ENCODE data around the gene SPAG17.

The SPAG17 gene

DNA sequence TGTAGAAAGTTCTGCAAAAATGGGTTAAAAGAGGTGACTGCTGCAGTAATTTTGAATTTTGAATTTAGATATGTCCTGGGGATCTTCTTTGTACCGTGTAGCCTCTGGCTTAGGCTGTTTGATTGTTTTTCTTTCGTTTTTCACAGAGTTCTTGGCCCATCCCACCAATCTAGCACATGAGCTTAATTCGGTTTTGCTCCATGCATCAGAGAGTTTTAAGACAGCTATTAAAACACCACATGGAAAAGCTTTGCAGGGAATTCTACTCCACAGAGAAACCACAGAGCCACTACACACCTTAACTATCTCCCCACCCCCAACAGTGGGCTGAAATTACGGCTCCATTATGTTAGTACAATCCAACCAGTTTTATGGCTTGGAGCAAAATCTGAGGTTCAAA, 25.5 kb downstream of the SPAG17 start:
- H3K27me3 ChIP-seq (ENCODE audit: control insufficient read depth in 3 of 3, insufficient read depth in 3 of 3, low read depth in 1 of 3, low read length in 3 of 3): no peaks in the 10 kb centered on the region
- H2BK15ac ChIP-seq (ENCODE audit: low read length): no peak overlapping the region
- no peak overlapping the region for H3K4me2 ChIP-seq (ENCODE audit: insufficient read depth, low read length, poor library complexity, severe bottlenecking)
- no peaks in the 10 kb centered on the region for H3K4me1 ChIP-seq (ENCODE audit: control insufficient read depth in 2 of 2, insufficient read depth in 1 of 2, low read depth in 1 of 2, low read length in 2 of 2)
- WGBS, 2 donors (ENCODE audit: extremely low coverage in 2 of 2, insufficient read length in 2 of 2, insufficient replicate concordance in 1 of 2): no CpG with 5 or more reads among the region's 4 CpGs
- H3K4ac ChIP-seq (ENCODE audit: low read length): no peak overlapping the region
- H3K36me3 ChIP-seq (replicated peaks in 1 of 2; ENCODE audit: control insufficient read depth in 2 of 2, insufficient read depth in 2 of 2, low read length in 2 of 2): no peaks in the 10 kb centered on the region
- no peak overlapping the region for H4K91ac ChIP-seq (ENCODE audit: low read depth, low read length, poor library complexity)
- no peak overlapping the region for H2BK5ac ChIP-seq (ENCODE audit: low read length)
- no peak overlapping the region for H3K23ac ChIP-seq (ENCODE audit: low read depth, low read length, poor library complexity)
- H3K9ac ChIP-seq (ENCODE audit: low read depth, low read length, poor library complexity): no peak overlapping the region
- no peak overlapping the region for H3K27ac ChIP-seq (replicated peaks; ENCODE audit: low read length)
- H2BK12ac ChIP-seq (ENCODE audit: low read length): no peak overlapping the region
- no peak overlapping the region for H3K18ac ChIP-seq (ENCODE audit: low read length)
- no peak overlapping the region for H2BK120ac ChIP-seq (ENCODE audit: low read depth, low read length)
- no peak overlapping the region for H4K8ac ChIP-seq (ENCODE audit: low read depth, low read length)
- H3K79me1 ChIP-seq (ENCODE audit: low read depth, low read length): no peaks in the 10 kb centered on the region
- no peak overlapping the region for H2AFZ ChIP-seq (ENCODE audit: low read length)
- DNase-seq (ENCODE audit: low spot score): no peak
- H3K9me3 ChIP-seq (replicated peaks in 1 of 2; ENCODE audit: control insufficient read depth in 2 of 2, insufficient read depth in 1 of 2, low read depth in 1 of 2, low read length in 2 of 2): no peaks in the 10 kb centered on the region
- H3K4me3 ChIP-seq (ENCODE audit: low read length in 2 of 2): no peak overlapping the region
- H2AK5ac ChIP-seq (ENCODE audit: low read depth, low read length): no peak overlapping the region
- H3K14ac ChIP-seq (ENCODE audit: low read length): no peak overlapping the region

DNA sequence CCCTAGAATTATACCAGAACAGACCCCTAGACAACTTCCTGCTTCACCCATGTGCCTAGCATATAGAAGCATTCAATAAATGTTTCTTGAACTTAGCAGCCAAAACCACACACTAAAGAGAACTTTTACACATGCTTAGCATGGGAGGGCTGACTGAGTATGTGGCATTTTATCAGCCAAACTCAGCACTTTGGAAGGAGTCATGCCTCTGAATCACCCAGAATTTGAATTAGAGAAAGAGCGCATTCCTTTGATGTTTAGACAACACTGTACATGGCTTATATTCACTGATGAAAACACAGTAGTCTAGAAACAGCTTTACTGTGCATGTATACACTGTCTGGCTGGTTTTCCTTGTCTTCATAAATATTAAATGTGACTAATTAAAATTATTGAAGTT, 26.1 kb downstream of the SPAG17 start:
- H2BK5ac ChIP-seq (ENCODE audit: low read length): no peak overlapping the region
- no peak overlapping the region for H4K91ac ChIP-seq (ENCODE audit: low read depth, low read length, poor library complexity)
- no peaks in the 10 kb centered on the region for H3K4me1 ChIP-seq (ENCODE audit: control insufficient read depth in 2 of 2, insufficient read depth in 1 of 2, low read depth in 1 of 2, low read length in 2 of 2)
- H2BK12ac ChIP-seq (ENCODE audit: low read length): no peak overlapping the region
- H3K14ac ChIP-seq (ENCODE audit: low read length): no peak overlapping the region
- H3K4me2 ChIP-seq (ENCODE audit: insufficient read depth, low read length, poor library complexity, severe bottlenecking): no peak overlapping the region
- H3K36me3 ChIP-seq (replicated peaks in 1 of 2; ENCODE audit: control insufficient read depth in 2 of 2, insufficient read depth in 2 of 2, low read length in 2 of 2): no peaks in the 10 kb centered on the region
- H3K27me3 ChIP-seq (ENCODE audit: control insufficient read depth in 3 of 3, insufficient read depth in 3 of 3, low read depth in 1 of 3, low read length in 3 of 3): no peaks in the 10 kb centered on the region
- no peak overlapping the region for H2AFZ ChIP-seq (ENCODE audit: low read length)
- no peak overlapping the region for H3K4ac ChIP-seq (ENCODE audit: low read length)
- no peak overlapping the region for H3K18ac ChIP-seq (ENCODE audit: low read length)
- no peak overlapping the region for H4K8ac ChIP-seq (ENCODE audit: low read depth, low read length)
- H3K79me1 ChIP-seq (ENCODE audit: low read depth, low read length): no peaks in the 10 kb centered on the region
- H3K9me3 ChIP-seq (replicated peaks in 1 of 2; ENCODE audit: control insufficient read depth in 2 of 2, insufficient read depth in 1 of 2, low read depth in 1 of 2, low read length in 2 of 2): no peaks in the 10 kb centered on the region
- no peak overlapping the region for H2AK5ac ChIP-seq (ENCODE audit: low read depth, low read length)
- H2BK15ac ChIP-seq (ENCODE audit: low read length): no peak overlapping the region
- no peak overlapping the region for H3K4me3 ChIP-seq (ENCODE audit: low read length in 2 of 2)
- no peak overlapping the region for H3K27ac ChIP-seq (replicated peaks; ENCODE audit: low read length)
- WGBS, 2 donors (ENCODE audit: extremely low coverage in 2 of 2, insufficient read length in 2 of 2, insufficient replicate concordance in 1 of 2): no CpG with 5 or more reads among the region's 1 CpG
- no peak overlapping the region for H2BK120ac ChIP-seq (ENCODE audit: low read depth, low read length)
- H3K9ac ChIP-seq (ENCODE audit: low read depth, low read length, poor library complexity): no peak overlapping the region
- DNase-seq (ENCODE audit: low spot score): no peak
- no peak overlapping the region for H3K23ac ChIP-seq (ENCODE audit: low read depth, low read length, poor library complexity)

DNA sequence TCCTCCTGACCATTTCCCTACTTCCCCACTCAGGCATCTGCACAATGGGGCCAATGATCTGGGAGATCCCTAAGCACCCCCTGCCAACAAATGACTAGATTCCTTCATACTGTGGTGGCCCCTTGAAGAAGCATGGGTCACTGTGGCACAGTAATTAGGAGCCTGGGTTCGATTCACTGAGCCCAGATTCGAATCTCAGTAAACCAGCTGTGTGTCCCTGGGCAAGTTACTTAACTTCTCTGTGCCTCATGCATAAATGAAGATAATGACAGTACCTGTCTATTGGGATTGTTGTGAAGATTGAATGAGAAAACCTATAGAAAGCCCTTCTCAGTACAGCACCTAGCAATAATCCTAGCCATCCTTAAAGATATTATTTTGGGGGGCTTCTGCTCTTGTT, 27.5 kb downstream of the SPAG17 start:
- no CpG with 5 or more reads among the region's 2 CpGs for WGBS, 2 donors (ENCODE audit: extremely low coverage in 2 of 2, insufficient read length in 2 of 2, insufficient replicate concordance in 1 of 2)
- Histone ChIP-seq H2BK5ac (ENCODE audit: low read length) (no peak overlapping the region), H2BK12ac (ENCODE audit: low read length) (no peak overlapping the region), H3K9ac (ENCODE audit: low read depth, low read length, poor library complexity) (no peak overlapping the region), H2AFZ (ENCODE audit: low read length) (no peak overlapping the region), H3K18ac (ENCODE audit: low read length) (no peak overlapping the region), H3K4me1 (ENCODE audit: control insufficient read depth in 2 of 2, insufficient read depth in 1 of 2, low read depth in 1 of 2, low read length in 2 of 2) (no peaks in the 10 kb centered on the region), H4K91ac (ENCODE audit: low read depth, low read length, poor library complexity) (no peak overlapping the region), H3K4me3 (ENCODE audit: low read length in 2 of 2) (no peak overlapping the region), H3K36me3 (replicated peaks in 1 of 2; ENCODE audit: control insufficient read depth in 2 of 2, insufficient read depth in 2 of 2, low read length in 2 of 2) (no peaks in the 10 kb centered on the region), H3K27me3 (ENCODE audit: control insufficient read depth in 3 of 3, insufficient read depth in 3 of 3, low read depth in 1 of 3, low read length in 3 of 3) (no peaks in the 10 kb centered on the region), H2BK15ac (ENCODE audit: low read length) (no peak overlapping the region), H3K9me3 (replicated peaks in 1 of 2; ENCODE audit: control insufficient read depth in 2 of 2, insufficient read depth in 1 of 2, low read depth in 1 of 2, low read length in 2 of 2) (no peaks in the 10 kb centered on the region), H3K27ac (replicated peaks; ENCODE audit: low read length) (no peak overlapping the region), H3K14ac (ENCODE audit: low read length) (no peak overlapping the region), H4K8ac (ENCODE audit: low read depth, low read length) (no peak overlapping the region), H3K4ac (ENCODE audit: low read length) (no peak overlapping the region), H2AK5ac (ENCODE audit: low read depth, low read length) (no peak overlapping the region), H3K4me2 (ENCODE audit: insufficient read depth, low read length, poor library complexity, severe bottlenecking) (no peak overlapping the region), H3K79me1 (ENCODE audit: low read depth, low read length) (no peaks in the 10 kb centered on the region), H3K23ac (ENCODE audit: low read depth, low read length, poor library complexity) (no peak overlapping the region), H2BK120ac (ENCODE audit: low read depth, low read length) (no peak overlapping the region)
- DNase-seq (ENCODE audit: low spot score): no peak

DNA sequence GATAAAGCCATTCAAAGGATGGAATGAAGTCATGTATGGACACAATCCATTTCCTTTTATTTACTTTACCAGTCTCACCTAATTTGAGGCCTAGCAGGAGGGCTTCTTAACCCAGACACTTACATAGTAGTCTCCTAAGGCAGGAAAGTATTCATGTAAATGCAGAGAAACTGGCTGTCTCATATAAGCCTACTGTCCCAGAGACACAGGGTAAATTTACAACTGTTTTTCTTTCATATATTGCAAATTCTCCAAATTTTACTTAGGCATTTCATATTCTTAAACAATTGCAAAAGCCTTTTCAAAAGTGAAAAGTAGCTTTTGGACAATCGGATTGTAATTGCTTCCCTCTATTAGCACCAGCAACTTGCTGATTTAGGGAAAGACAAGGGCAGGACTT, 29.9 kb downstream of the SPAG17 start:
- H3K4me2 ChIP-seq (ENCODE audit: insufficient read depth, low read length, poor library complexity, severe bottlenecking): no peak overlapping the region
- H3K36me3 ChIP-seq (replicated peaks in 1 of 2; ENCODE audit: control insufficient read depth in 2 of 2, insufficient read depth in 2 of 2, low read length in 2 of 2): no peaks in the 10 kb centered on the region
- no CpG with 5 or more reads among the region's 1 CpG for WGBS, 2 donors (ENCODE audit: extremely low coverage in 2 of 2, insufficient read length in 2 of 2, insufficient replicate concordance in 1 of 2)
- no peak overlapping the region for H2AFZ ChIP-seq (ENCODE audit: low read length)
- H3K4me3 ChIP-seq (ENCODE audit: low read length in 2 of 2): no peak overlapping the region
- no peaks in the 10 kb centered on the region for H3K27me3 ChIP-seq (ENCODE audit: control insufficient read depth in 3 of 3, insufficient read depth in 3 of 3, low read depth in 1 of 3, low read length in 3 of 3)
- no peak overlapping the region for H3K14ac ChIP-seq (ENCODE audit: low read length)
- H3K79me1 ChIP-seq (ENCODE audit: low read depth, low read length): no peaks in the 10 kb centered on the region
- no peak overlapping the region for H3K18ac ChIP-seq (ENCODE audit: low read length)
- no peak overlapping the region for H3K9ac ChIP-seq (ENCODE audit: low read depth, low read length, poor library complexity)
- no peak overlapping the region for H3K27ac ChIP-seq (replicated peaks; ENCODE audit: low read length)
- no peak for DNase-seq (ENCODE audit: low spot score)
- H2BK12ac ChIP-seq (ENCODE audit: low read length): no peak overlapping the region
- H4K91ac ChIP-seq (ENCODE audit: low read depth, low read length, poor library complexity): no peak overlapping the region
- no peak overlapping the region for H4K8ac ChIP-seq (ENCODE audit: low read depth, low read length)
- H2AK5ac ChIP-seq (ENCODE audit: low read depth, low read length): no peak overlapping the region
- H3K4ac ChIP-seq (ENCODE audit: low read length): no peak overlapping the region
- H2BK120ac ChIP-seq (ENCODE audit: low read depth, low read length): no peak overlapping the region
- no peak overlapping the region for H2BK15ac ChIP-seq (ENCODE audit: low read length)
- no peaks in the 10 kb centered on the region for H3K4me1 ChIP-seq (ENCODE audit: control insufficient read depth in 2 of 2, insufficient read depth in 1 of 2, low read depth in 1 of 2, low read length in 2 of 2)
- no peak overlapping the region for H3K23ac ChIP-seq (ENCODE audit: low read depth, low read length, poor library complexity)
- no peaks in the 10 kb centered on the region for H3K9me3 ChIP-seq (replicated peaks in 1 of 2; ENCODE audit: control insufficient read depth in 2 of 2, insufficient read depth in 1 of 2, low read depth in 1 of 2, low read length in 2 of 2)
- no peak overlapping the region for H2BK5ac ChIP-seq (ENCODE audit: low read length)
